ENCODE measurements around the gene IKZF1. TPM values are rescaled to one million over a fixed set of nuclear protein-coding genes. Genes with fewer than 3 reads are reported as not detected.

The IKZF1 gene
- total RNA-seq, 1 donor: under 0.01 TPM

DNA sequence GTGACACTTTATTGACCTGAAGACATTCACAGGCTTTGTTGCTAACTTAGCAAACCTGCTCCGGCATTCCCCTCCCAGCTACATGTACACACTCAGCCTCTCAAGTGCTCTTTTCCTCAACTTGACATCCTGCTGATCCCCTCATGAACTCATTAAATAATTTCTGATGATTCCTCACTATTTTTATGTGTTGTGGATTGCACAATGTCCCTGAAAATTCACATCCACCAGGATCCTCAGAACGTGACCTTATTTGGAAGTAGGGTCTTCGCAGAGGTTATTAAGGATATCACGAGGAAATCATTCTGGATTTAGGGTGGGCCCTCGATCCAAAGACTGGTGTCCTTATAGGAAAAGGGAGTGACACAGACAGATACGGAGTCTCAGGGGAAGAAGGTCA lies 118.3 kb downstream of the IKZF1 start:
- no peaks in the 10 kb centered on the region for H3K9me3 ChIP-seq (ENCODE audit: low read depth, low read length)
- no peak overlapping the region for H3K4me2 ChIP-seq (ENCODE audit: insufficient read depth, low read length)
- no peak overlapping the region for H3K27ac ChIP-seq (ENCODE audit: low read depth, low read length)
- H4K20me1 ChIP-seq (ENCODE audit: insufficient read depth, low read length): no peaks in the 10 kb centered on the region
- no peak overlapping the region for H2AFZ ChIP-seq (ENCODE audit: low read length)
- H3K27me3 ChIP-seq (ENCODE audit: insufficient read depth, low read length): no peaks in the 10 kb centered on the region
- no peak for DNase-seq (ENCODE audit: insufficient read length, low spot score, missing footprints)
- H3K79me2 ChIP-seq (ENCODE audit: insufficient read depth, low read length): no peaks in the 10 kb centered on the region
- H3K36me3 ChIP-seq (ENCODE audit: insufficient read depth, low read length): no peaks in the 10 kb centered on the region
- TF ChIP-seq, protein P1, sequence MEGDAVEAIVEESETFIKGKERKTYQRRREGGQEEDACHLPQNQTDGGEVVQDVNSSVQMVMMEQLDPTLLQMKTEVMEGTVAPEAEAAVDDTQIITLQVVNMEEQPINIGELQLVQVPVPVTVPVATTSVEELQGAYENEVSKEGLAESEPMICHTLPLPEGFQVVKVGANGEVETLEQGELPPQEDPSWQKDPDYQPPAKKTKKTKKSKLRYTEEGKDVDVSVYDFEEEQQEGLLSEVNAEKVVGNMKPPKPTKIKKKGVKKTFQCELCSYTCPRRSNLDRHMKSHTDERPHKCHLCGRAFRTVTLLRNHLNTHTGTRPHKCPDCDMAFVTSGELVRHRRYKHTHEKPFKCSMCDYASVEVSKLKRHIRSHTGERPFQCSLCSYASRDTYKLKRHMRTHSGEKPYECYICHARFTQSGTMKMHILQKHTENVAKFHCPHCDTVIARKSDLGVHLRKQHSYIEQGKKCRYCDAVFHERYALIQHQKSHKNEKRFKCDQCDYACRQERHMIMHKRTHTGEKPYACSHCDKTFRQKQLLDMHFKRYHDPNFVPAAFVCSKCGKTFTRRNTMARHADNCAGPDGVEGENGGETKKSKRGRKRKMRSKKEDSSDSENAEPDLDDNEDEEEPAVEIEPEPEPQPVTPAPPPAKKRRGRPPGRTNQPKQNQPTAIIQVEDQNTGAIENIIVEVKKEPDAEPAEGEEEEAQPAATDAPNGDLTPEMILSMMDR (IDR thresholded peaks at IDR 0.05; ENCODE audit: extremely low read depth, low read depth, low read length): no peak
- no peaks in the 10 kb centered on the region for H3K4me1 ChIP-seq (ENCODE audit: insufficient read depth, low read length)
- H3K4me3 ChIP-seq (ENCODE audit: insufficient read depth, low read length): no peak overlapping the region

DNA sequence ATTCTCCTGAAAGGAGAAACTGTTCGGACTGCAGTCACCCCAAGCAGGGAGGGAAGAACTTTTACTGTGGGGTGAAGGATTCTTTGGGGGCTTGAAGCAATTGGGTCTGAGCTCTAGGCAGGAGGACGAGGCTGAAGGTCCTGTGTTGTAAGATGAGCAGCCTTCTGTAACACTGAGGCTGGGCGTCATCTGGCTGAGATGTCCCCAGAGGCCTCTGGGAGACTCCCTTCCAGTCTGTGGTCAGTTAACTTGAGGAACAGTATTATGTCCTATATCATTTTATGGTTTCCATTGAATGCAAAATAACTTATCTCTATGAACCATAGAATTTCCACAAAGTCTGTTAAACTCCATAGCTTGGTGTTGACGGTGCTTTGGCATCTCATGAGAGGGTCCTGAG lies 119.3 kb downstream of the IKZF1 start:
- no peak overlapping the region for H3K27ac ChIP-seq (ENCODE audit: low read depth, low read length)
- H4K20me1 ChIP-seq (ENCODE audit: insufficient read depth, low read length): no peaks in the 10 kb centered on the region
- H3K4me3 ChIP-seq (ENCODE audit: insufficient read depth, low read length): no peak overlapping the region
- no peak overlapping the region for H3K4me2 ChIP-seq (ENCODE audit: insufficient read depth, low read length)
- no peak overlapping the region for H2AFZ ChIP-seq (ENCODE audit: low read length)
- H3K36me3 ChIP-seq (ENCODE audit: insufficient read depth, low read length): no peaks in the 10 kb centered on the region
- no peaks in the 10 kb centered on the region for H3K9me3 ChIP-seq (ENCODE audit: low read depth, low read length)
- H3K27me3 ChIP-seq (ENCODE audit: insufficient read depth, low read length): no peaks in the 10 kb centered on the region
- DNase-seq (ENCODE audit: insufficient read length, low spot score, missing footprints): no peak
- TF ChIP-seq, protein P1 (IDR thresholded peaks at IDR 0.05; ENCODE audit: extremely low read depth, low read depth, low read length): no peak
- H3K79me2 ChIP-seq (ENCODE audit: insufficient read depth, low read length): no peaks in the 10 kb centered on the region
- H3K4me1 ChIP-seq (ENCODE audit: insufficient read depth, low read length): no peaks in the 10 kb centered on the region

DNA sequence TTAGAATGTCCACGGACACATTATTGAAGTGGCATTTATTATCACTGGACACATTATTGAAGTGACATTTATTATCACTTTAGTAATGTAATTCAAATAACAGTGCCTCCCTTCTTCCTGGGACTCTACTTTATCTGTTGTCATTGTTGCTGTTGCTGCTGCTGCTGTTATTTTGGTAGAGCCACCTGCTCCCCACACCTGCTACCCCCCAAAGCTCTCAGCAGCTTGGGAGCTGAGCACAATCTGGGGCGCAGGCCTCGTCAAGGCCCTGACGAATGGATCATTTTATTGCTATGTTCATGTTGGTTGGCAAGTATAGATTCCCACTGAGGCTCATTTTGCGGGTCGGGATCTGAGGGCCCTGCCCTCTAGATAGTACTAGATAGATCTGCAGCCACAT lies 120.8 kb downstream of the IKZF1 start:
- no peak overlapping the region for H2AFZ ChIP-seq (ENCODE audit: low read length)
- H3K27me3 ChIP-seq (ENCODE audit: insufficient read depth, low read length): no peaks in the 10 kb centered on the region

DNA sequence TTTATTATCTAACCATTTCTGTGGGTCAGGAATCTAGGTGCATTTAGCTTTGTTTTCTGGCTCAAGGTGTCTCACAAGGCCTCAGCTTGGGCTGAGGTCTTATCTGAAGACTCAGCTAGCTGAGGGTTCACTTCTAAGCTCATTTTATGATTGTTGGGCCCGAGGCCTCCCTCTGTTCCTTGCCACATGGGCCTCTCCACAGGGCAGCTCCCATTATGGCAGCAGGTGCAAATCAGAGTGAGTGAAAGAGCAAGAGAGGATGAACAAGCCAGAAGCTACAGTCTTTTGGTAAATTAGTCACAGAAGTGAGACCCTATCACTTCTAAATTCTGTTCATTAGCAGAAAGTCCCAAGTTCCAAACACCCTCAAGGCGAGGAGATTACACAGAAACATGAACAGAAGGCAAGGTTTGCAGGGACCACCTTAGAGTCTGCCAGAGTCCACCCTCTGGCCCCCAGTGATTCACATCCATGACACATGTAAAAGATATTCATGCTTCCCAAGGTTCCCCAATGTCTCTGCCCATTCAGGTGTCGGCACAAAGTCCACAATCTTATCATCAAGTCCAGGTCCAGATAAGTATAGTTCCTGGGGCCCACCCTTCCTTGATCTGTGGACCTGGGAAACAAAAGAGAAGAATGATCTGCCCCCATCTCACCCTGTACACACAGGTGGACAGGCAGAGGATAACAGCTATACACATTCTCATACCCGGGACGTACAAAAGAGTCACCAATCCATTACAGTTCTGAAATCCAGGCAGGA lies 121.9 kb downstream of the IKZF1 start:
- no peak overlapping the region for H3K4me3 ChIP-seq (ENCODE audit: insufficient read depth, low read length)

More for the DNA sequence above, 120.8 kb downstream of the IKZF1 start:
- Histone ChIP-seq H3K36me3 (ENCODE audit: insufficient read depth, low read length) (no peaks in the 10 kb centered on the region), H3K4me3 (ENCODE audit: insufficient read depth, low read length) (no peak overlapping the region), H3K79me2 (ENCODE audit: insufficient read depth, low read length) (no peaks in the 10 kb centered on the region), H3K9me3 (ENCODE audit: low read depth, low read length) (no peaks in the 10 kb centered on the region), H4K20me1 (ENCODE audit: insufficient read depth, low read length) (no peaks in the 10 kb centered on the region), H3K4me2 (ENCODE audit: insufficient read depth, low read length) (no peak overlapping the region), H3K27ac (ENCODE audit: low read depth, low read length) (no peak overlapping the region), H3K4me1 (ENCODE audit: insufficient read depth, low read length) (no peaks in the 10 kb centered on the region)
- no peak for DNase-seq (ENCODE audit: insufficient read length, low spot score, missing footprints)
- TF ChIP-seq, protein P1 (IDR thresholded peaks at IDR 0.05; ENCODE audit: extremely low read depth, low read depth, low read length): no peak

More for the DNA sequence above, 121.9 kb downstream of the IKZF1 start:
- no peaks in the 10 kb centered on the region for H3K4me1 ChIP-seq (ENCODE audit: insufficient read depth, low read length)
- H3K9me3 ChIP-seq (ENCODE audit: low read depth, low read length): no peaks in the 10 kb centered on the region
- no peaks in the 10 kb centered on the region for H3K79me2 ChIP-seq (ENCODE audit: insufficient read depth, low read length)
- no peaks in the 10 kb centered on the region for H3K36me3 ChIP-seq (ENCODE audit: insufficient read depth, low read length)
- no peak for DNase-seq (ENCODE audit: insufficient read length, low spot score, missing footprints)
- no peak overlapping the region for H3K27ac ChIP-seq (ENCODE audit: low read depth, low read length)
- no peaks in the 10 kb centered on the region for H4K20me1 ChIP-seq (ENCODE audit: insufficient read depth, low read length)
- H2AFZ ChIP-seq (ENCODE audit: low read length): no peak overlapping the region
- H3K4me2 ChIP-seq (ENCODE audit: insufficient read depth, low read length): no peak overlapping the region
- TF ChIP-seq, protein P1 (IDR thresholded peaks at IDR 0.05; ENCODE audit: extremely low read depth, low read depth, low read length): no peak
- H3K27me3 ChIP-seq (ENCODE audit: insufficient read depth, low read length): no peaks in the 10 kb centered on the region

All from osteoblast (primary cell).